WTC11 (cell line): ENCODE results near the gene ADGRV1. TPM values are rescaled to one million over a fixed set of nuclear protein-coding genes. Genes with fewer than 3 reads are reported as not detected.

Experiments used
- ATAC-seq: fragments of 200-7000 bp; cut with Tn5 transposase; 2 replicates; pipeline ENCODE4 v1.10.0; 2021; ENCODE audit warnings: mild to moderate bottlenecking, moderate library complexity
- CTCF ChIA-PET: fragments of 300-600 bp; sonication (Branson Sonifier 250); formaldehyde crosslinking; loops from one replicate; lab custom pipeline; 2021; ENCODE audit warnings: antibody characterized with exemption; lab: Charles Lee
- POLR2A ChIA-PET: fragments of 350-600 bp; sonication (Branson Sonifier 250); formaldehyde crosslinking; loops from one replicate; lab custom pipeline; 2021; ENCODE audit warnings: antibody characterized with exemption; lab: Charles Lee
- DNase-seq: peaks from one replicate; pipeline ENCODE4 v3.0.0; 2021; ENCODE audit warnings: low spot score
- H3K27ac Mint-ChIP-seq: 2 replicates; pipeline ENCODE4 v1.8.0; 2021; ENCODE audit warnings: mixed read lengths
- H3K27me3 Mint-ChIP-seq: 2 replicates; pipeline ENCODE4 v1.8.0; 2021; ENCODE audit warnings: low read depth, mild to moderate bottlenecking, moderate library complexity, mixed read lengths
- H3K36me3 Mint-ChIP-seq: 2 replicates; pipeline ENCODE4 v1.8.0; 2021; ENCODE audit warnings: mixed read lengths
- H3K4me1 Mint-ChIP-seq: 2 replicates; pipeline ENCODE4 v1.8.0; 2022; ENCODE audit warnings: mixed read lengths
- H3K4me3 Mint-ChIP-seq: 2 replicates; pipeline ENCODE4 v1.8.0; 2021; ENCODE audit warnings: mild to moderate bottlenecking, moderate library complexity, mixed read lengths
- H3K9me3 Mint-ChIP-seq: 2 replicates; pipeline ENCODE4 v1.8.0; 2021; ENCODE audit warnings: mixed read lengths
- HMGA2 ChIP-seq: fragments of 250-450 bp; sonication (Bioruptor Pico); IDR thresholded peaks from 2 replicates; pipeline ENCODE4 v1.4.0; 2021; ENCODE audit warnings: mild to moderate bottlenecking, moderate library complexity
- JUN ChIP-seq: sonication (generic); formaldehyde crosslinking; IDR thresholded peaks from 2 replicates; pipeline ENCODE4 v1.8.0; 2023; ENCODE audit warnings: mild to moderate bottlenecking, missing genetic modification reagents
- MXD4 ChIP-seq: fragments of 250-450 bp; sonication (Bioruptor Pico); IDR thresholded peaks from 2 replicates; pipeline ENCODE4 v1.8.0; 2021; ENCODE audit warnings: mild to moderate bottlenecking, moderate library complexity, borderline replicate concordance
- NR1H2 ChIP-seq: sonication (generic); formaldehyde crosslinking; IDR thresholded peaks from 2 replicates; pipeline ENCODE4 v1.9.0; 2021; ENCODE audit warnings: mild to moderate bottlenecking, moderate library complexity, missing genetic modification reagents
- TEAD4 ChIP-seq: sonication (generic); formaldehyde crosslinking; IDR thresholded peaks from 2 replicates; pipeline ENCODE4 v1.8.0; 2022; ENCODE audit warnings: mild to moderate bottlenecking, missing genetic modification reagents
- ZBTB21 ChIP-seq: sonication (generic); formaldehyde crosslinking; IDR thresholded peaks from 2 replicates; pipeline ENCODE4 v1.8.1; 2023; ENCODE audit warnings: mild to moderate bottlenecking, missing genetic modification reagents, borderline replicate concordance
- ZNF121 ChIP-seq: sonication (generic); formaldehyde crosslinking; IDR thresholded peaks from 2 replicates; pipeline ENCODE4 v1.8.0; 2023; ENCODE audit warnings: missing genetic modification reagents
- ZNF232 ChIP-seq: sonication (generic); formaldehyde crosslinking; IDR thresholded peaks from 2 replicates; pipeline ENCODE4 v1.8.0; 2022; ENCODE audit warnings: mild to moderate bottlenecking, missing genetic modification reagents
- ZNF317 ChIP-seq: sonication (generic); formaldehyde crosslinking; IDR thresholded peaks from 2 replicates; pipeline ENCODE4 v1.8.1; 2023; ENCODE audit warnings: low read depth, mild to moderate bottlenecking, moderate library complexity, missing genetic modification reagents, borderline replicate concordance
- ZNF416 ChIP-seq: fragments of 250-450 bp; sonication (Bioruptor Pico); IDR thresholded peaks from 2 replicates; pipeline ENCODE4 v1.9.0; 2021; ENCODE audit warnings: mild to moderate bottlenecking, inconsistent platforms
- total RNA-seq: library from RNA; stranded (reverse); gene quantifications from 3 replicates; pipeline ENCODE4 v1.2.3, GENCODE V29; 2021
- TF ChIP-seq, protein P1 (sequence below): fragments of 250-450 bp; sonication (Bioruptor Pico); IDR thresholded peaks from 2 replicates; pipeline ENCODE4 v1.9.0; 2021; ENCODE audit warnings: moderate library complexity, mild to moderate bottlenecking, inconsistent platforms, borderline replicate concordance
- TF ChIP-seq, protein P2 (sequence below): fragments of 250-450 bp; sonication (Bioruptor Pico); IDR thresholded peaks from 2 replicates; pipeline ENCODE4 v2.1.2; 2022; ENCODE audit warnings: mild to moderate bottlenecking, moderate library complexity
- TF ChIP-seq, protein P3 (sequence below): sonication (generic); formaldehyde crosslinking; IDR thresholded peaks from 2 replicates; pipeline ENCODE4 v1.8.1; 2022; ENCODE audit warnings: missing genetic modification reagents, borderline replicate concordance
- TF ChIP-seq, protein P4 (sequence below): sonication (generic); formaldehyde crosslinking; IDR thresholded peaks from 2 replicates; pipeline ENCODE4 v1.8.1; 2023; ENCODE audit warnings: mild to moderate bottlenecking, missing genetic modification reagents
- TF ChIP-seq, protein P5 (sequence below): sonication (generic); formaldehyde crosslinking; IDR thresholded peaks from 2 replicates; pipeline ENCODE4 v1.8.0; 2022; ENCODE audit warnings: missing genetic modification reagents
- TF ChIP-seq, protein P6 (sequence below): fragments of 200-600 bp; IDR thresholded peaks from 2 replicates; pipeline ENCODE4 v1.8.0; 2022; ENCODE audit warnings: antibody characterized with exemption

Gene ADGRV1
- total RNA-seq, 1 experiment from 2014 or later = 74.5 TPM

DNA sequence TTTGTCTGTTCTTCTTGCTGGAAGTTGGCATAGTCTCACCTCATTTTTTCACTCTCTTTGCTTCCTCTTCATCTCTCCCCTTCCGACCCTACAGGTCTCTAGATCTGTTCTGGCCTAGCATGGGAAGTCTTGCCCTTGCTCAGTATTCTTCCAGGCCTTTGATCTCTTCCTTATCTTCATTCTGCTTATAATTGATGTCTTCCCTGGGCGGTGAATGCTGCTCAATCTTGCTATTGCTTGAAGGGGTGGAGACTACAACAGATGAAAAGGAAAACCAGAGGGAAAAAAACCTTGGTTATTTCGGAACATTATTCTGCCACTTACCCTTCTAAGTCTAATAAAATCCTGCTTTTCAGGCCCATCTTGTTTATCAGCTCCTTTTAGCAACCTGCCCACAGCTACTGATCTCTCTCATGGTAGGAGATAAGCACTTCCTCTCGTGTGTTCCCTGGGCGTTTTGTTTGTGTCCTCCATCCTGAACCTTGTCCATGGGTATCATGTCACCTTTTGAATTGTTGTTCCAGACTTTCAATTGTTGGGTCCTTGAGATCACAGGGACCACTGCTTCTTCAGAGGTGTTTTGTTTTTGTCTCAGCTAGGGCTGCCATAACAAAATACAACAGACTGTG lies 375.6 kb downstream of the ADGRV1 start:
- H3K36me3 Mint-ChIP-seq = peaks cover 11% of the 10 kb centered on the region
- H3K27me3 Mint-ChIP-seq = no peaks in the 10 kb centered on the region

DNA sequence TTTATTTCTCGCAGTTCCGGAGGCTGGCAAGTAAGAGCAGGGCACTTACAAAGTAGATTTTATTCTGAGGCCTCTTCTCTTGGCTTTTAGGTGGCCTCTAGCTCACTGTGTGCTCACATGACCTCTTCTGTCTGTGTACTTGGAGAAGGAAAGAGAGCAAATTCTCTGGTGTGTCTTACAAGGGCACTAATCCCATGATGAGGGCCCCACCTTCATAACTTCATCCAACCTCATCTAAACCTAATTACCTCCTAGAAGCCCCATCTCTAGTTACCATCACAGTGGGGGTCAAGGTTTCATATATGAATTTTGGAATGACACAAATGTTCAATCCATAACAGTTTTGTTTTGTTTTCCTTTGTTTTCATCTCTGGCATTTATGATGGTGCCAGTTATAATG lies 376.1 kb downstream of the ADGRV1 start:
- Mint-ChIP-seq H3K4me1 (peaks cover 44% of the 10 kb centered on the region), H3K27me3 (no peaks in the 10 kb centered on the region), H3K27ac (peak overlapping the region; percentile 29; the same call in 1 of the 2 replicates), H3K9me3 (peaks cover 14% of the 10 kb centered on the region; the same call in 1 of the 2 replicates), H3K36me3 (peaks cover 11% of the 10 kb centered on the region), H3K4me3 (no peak overlapping the region)
- POLR2A ChIA-PET = no interaction called here
- TF ChIP-seq ZNF232 (CRISPR knock-in tag) (no peak), NR1H2 (CRISPR knock-in tag) (no peak), ZNF317 (no peak), ZNF416 (CRISPR knock-in tag) (no peak), HMGA2 (CRISPR knock-in tag) (no peak), ZBTB21 (CRISPR knock-in tag) (no peak), TEAD4 (CRISPR knock-in tag) (no peak), MXD4 (CRISPR knock-in tag) (no peak)
- TF ChIP-seq, protein P1, sequence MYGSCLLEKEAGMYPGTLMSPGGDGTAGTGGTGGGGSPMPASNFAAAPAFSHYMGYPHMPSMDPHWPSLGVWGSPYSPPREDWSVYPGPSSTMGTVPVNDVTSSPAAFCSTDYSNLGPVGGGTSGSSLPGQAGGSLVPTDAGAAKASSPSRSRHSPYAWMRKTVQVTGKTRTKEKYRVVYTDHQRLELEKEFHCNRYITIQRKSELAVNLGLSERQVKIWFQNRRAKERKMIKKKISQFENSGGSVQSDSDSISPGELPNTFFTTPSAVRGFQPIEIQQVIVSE (CRISPR knock-in tag) = no peak
- TF ChIP-seq, protein P2, sequence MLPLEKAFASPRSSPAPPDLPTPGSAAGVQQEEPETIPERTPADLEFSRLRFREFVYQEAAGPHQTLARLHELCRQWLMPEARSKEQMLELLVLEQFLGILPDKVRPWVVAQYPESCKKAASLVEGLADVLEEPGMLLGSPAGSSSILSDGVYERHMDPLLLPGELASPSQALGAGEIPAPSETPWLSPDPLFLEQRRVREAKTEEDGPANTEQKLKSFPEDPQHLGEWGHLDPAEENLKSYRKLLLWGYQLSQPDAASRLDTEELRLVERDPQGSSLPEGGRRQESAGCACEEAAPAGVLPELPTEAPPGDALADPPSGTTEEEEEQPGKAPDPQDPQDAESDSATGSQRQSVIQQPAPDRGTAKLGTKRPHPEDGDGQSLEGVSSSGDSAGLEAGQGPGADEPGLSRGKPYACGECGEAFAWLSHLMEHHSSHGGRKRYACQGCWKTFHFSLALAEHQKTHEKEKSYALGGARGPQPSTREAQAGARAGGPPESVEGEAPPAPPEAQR (CRISPR knock-in tag) = no peak
- TF ChIP-seq, protein P3, sequence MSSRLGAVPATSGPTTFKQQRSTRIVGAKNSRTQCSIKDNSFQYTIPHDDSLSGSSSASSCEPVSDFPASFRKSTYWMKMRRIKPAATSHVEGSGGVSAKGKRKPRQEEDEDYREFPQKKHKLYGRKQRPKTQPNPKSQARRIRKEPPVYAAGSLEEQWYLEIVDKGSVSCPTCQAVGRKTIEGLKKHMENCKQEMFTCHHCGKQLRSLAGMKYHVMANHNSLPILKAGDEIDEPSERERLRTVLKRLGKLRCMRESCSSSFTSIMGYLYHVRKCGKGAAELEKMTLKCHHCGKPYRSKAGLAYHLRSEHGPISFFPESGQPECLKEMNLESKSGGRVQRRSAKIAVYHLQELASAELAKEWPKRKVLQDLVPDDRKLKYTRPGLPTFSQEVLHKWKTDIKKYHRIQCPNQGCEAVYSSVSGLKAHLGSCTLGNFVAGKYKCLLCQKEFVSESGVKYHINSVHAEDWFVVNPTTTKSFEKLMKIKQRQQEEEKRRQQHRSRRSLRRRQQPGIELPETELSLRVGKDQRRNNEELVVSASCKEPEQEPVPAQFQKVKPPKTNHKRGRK (CRISPR knock-in tag) = no peak
- DNase-seq = no peak
- no peak for ATAC-seq
- CTCF ChIA-PET = no interaction called here

More for the DNA sequence above, 375.6 kb downstream of the ADGRV1 start:
- ATAC-seq = no peak
- ChIA-PET POLR2A (no interaction called here), CTCF (no interaction called here)
- TF ChIP-seq, protein P4, sequence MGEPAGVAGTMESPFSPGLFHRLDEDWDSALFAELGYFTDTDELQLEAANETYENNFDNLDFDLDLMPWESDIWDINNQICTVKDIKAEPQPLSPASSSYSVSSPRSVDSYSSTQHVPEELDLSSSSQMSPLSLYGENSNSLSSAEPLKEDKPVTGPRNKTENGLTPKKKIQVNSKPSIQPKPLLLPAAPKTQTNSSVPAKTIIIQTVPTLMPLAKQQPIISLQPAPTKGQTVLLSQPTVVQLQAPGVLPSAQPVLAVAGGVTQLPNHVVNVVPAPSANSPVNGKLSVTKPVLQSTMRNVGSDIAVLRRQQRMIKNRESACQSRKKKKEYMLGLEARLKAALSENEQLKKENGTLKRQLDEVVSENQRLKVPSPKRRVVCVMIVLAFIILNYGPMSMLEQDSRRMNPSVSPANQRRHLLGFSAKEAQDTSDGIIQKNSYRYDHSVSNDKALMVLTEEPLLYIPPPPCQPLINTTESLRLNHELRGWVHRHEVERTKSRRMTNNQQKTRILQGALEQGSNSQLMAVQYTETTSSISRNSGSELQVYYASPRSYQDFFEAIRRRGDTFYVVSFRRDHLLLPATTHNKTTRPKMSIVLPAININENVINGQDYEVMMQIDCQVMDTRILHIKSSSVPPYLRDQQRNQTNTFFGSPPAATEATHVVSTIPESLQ (CRISPR knock-in tag) = no peak
- TF ChIP-seq, protein P5, sequence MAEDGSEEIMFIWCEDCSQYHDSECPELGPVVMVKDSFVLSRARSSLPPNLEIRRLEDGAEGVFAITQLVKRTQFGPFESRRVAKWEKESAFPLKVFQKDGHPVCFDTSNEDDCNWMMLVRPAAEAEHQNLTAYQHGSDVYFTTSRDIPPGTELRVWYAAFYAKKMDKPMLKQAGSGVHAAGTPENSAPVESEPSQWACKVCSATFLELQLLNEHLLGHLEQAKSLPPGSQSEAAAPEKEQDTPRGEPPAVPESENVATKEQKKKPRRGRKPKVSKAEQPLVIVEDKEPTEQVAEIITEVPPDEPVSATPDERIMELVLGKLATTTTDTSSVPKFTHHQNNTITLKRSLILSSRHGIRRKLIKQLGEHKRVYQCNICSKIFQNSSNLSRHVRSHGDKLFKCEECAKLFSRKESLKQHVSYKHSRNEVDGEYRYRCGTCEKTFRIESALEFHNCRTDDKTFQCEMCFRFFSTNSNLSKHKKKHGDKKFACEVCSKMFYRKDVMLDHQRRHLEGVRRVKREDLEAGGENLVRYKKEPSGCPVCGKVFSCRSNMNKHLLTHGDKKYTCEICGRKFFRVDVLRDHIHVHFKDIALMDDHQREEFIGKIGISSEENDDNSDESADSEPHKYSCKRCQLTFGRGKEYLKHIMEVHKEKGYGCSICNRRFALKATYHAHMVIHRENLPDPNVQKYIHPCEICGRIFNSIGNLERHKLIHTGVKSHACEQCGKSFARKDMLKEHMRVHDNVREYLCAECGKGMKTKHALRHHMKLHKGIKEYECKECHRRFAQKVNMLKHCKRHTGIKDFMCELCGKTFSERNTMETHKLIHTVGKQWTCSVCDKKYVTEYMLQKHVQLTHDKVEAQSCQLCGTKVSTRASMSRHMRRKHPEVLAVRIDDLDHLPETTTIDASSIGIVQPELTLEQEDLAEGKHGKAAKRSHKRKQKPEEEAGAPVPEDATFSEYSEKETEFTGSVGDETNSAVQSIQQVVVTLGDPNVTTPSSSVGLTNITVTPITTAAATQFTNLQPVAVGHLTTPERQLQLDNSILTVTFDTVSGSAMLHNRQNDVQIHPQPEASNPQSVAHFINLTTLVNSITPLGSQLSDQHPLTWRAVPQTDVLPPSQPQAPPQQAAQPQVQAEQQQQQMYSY (CRISPR knock-in tag) = no peak
- TF ChIP-seq JUN (CRISPR knock-in tag) (no peak), ZNF121 (CRISPR knock-in tag) (no peak)
- TF ChIP-seq, protein P6, sequence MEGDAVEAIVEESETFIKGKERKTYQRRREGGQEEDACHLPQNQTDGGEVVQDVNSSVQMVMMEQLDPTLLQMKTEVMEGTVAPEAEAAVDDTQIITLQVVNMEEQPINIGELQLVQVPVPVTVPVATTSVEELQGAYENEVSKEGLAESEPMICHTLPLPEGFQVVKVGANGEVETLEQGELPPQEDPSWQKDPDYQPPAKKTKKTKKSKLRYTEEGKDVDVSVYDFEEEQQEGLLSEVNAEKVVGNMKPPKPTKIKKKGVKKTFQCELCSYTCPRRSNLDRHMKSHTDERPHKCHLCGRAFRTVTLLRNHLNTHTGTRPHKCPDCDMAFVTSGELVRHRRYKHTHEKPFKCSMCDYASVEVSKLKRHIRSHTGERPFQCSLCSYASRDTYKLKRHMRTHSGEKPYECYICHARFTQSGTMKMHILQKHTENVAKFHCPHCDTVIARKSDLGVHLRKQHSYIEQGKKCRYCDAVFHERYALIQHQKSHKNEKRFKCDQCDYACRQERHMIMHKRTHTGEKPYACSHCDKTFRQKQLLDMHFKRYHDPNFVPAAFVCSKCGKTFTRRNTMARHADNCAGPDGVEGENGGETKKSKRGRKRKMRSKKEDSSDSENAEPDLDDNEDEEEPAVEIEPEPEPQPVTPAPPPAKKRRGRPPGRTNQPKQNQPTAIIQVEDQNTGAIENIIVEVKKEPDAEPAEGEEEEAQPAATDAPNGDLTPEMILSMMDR = no peak
- TF ChIP-seq, all 79 proteins: peak for 0
- H3K27ac Mint-ChIP-seq = peak overlapping the region; percentile 29
- no peak overlapping the region for H3K4me3 Mint-ChIP-seq
- no peak for DNase-seq
- H3K9me3 Mint-ChIP-seq = peaks cover 14% of the 10 kb centered on the region; the same call in 1 of the 2 replicates
- H3K4me1 Mint-ChIP-seq = peaks cover 39% of the 10 kb centered on the region
